Retinal pigment epithelial cell (primary cell): ENCODE measurements around the gene BORCS5.
A peak's percentile ranks its signal among the peaks of the same experiment; 100 is the strongest.

ENCODE experiments used
- DNase-seq: peaks from one replicate; pipeline ENCODE4 v3.0.0-alpha.2; 2010; ENCODE audit warnings: low read depth
- H3K4me3 ChIP-seq: 2 replicates; pipeline ENCODE4 v1.5.1; 2011; ENCODE audit warnings: mild to moderate bottlenecking, low read length, control low read depth, moderate library complexity
- TF ChIP-seq, protein P1 (sequence below): conservative IDR thresholded peaks from 2 replicates; pipeline ENCODE4 v1.5.1; 2011; ENCODE audit warnings: low read depth, low read length, control low read depth, inconsistent platforms

Gene BORCS5

GRCh38 chr12:12482150-12482761 is 125.4 kb downstream of the BORCS5 start:
- TF ChIP-seq, protein P1, sequence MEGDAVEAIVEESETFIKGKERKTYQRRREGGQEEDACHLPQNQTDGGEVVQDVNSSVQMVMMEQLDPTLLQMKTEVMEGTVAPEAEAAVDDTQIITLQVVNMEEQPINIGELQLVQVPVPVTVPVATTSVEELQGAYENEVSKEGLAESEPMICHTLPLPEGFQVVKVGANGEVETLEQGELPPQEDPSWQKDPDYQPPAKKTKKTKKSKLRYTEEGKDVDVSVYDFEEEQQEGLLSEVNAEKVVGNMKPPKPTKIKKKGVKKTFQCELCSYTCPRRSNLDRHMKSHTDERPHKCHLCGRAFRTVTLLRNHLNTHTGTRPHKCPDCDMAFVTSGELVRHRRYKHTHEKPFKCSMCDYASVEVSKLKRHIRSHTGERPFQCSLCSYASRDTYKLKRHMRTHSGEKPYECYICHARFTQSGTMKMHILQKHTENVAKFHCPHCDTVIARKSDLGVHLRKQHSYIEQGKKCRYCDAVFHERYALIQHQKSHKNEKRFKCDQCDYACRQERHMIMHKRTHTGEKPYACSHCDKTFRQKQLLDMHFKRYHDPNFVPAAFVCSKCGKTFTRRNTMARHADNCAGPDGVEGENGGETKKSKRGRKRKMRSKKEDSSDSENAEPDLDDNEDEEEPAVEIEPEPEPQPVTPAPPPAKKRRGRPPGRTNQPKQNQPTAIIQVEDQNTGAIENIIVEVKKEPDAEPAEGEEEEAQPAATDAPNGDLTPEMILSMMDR = no peak
- no peak for DNase-seq
- H3K4me3 ChIP-seq = no peak overlapping the region

GRCh38 chr12:12482959-12483358 is 126.1 kb downstream of the BORCS5 start:
- TF ChIP-seq, protein P1 = no peak
- no peak overlapping the region for H3K4me3 ChIP-seq
- no peak for DNase-seq

DNA sequence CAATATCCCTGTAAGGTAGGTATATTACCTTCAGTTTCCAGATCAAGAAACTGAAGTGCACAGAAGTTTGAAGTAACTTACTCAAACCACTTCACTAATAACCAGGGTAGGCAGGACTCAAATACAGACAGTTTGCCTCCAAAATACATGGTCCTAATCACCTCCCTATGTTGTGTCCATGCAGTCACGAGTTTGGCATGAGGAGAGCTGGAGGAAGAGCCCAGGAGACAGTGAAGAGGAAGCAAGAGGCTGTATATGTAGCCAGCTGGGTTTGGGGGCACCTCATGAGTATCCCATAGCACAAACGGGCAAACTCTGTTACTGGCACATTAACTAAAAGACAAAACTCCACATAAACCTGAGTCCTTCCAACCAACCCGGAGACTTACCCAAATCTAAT is 126.6 kb downstream of the BORCS5 start:
- no peak overlapping the region for H3K4me3 ChIP-seq
- DNase-seq = no peak

GRCh38 chr12:12486661-12487240 is 129.9 kb downstream of the BORCS5 start:
- peak; percentile 24 for DNase-seq

More for the DNA sequence above, 126.6 kb downstream of the BORCS5 start:
- TF ChIP-seq, protein P1 = no peak

GRCh38 chr12:12487490-12487889 is 130.6 kb downstream of the BORCS5 start:
- no peak overlapping the region for H3K4me3 ChIP-seq
- TF ChIP-seq, protein P1 = no peak
- no peak for DNase-seq

More at GRCh38 chr12:12486661-12487240, 129.9 kb downstream of the BORCS5 start:
- no peak overlapping the region for H3K4me3 ChIP-seq
- TF ChIP-seq, protein P1 = no peak

DNA sequence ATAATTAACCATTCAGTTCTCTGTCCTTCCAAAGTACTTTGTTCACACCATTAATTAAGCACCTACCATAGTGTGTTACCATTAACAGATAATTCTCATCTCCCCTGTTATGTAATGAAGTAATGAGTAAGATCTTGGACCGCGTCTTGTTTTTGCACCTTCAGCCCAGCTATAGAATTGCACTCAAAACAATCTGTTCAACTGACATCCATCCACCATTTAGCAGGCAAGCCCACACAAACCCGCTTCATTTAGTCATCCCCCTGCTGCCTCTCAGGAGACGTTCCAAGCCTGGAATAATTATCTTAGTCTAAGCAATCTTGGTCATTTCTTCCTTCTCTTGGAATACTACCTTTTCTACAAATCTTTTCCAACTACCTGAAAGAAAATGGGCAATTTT is 131.4 kb downstream of the BORCS5 start:
- H3K4me3 ChIP-seq = no peak overlapping the region
- no peak for DNase-seq
- TF ChIP-seq, protein P1 = no peak
